ENCODE results near the gene KCNJ9.

The KCNJ9 gene

DNA sequence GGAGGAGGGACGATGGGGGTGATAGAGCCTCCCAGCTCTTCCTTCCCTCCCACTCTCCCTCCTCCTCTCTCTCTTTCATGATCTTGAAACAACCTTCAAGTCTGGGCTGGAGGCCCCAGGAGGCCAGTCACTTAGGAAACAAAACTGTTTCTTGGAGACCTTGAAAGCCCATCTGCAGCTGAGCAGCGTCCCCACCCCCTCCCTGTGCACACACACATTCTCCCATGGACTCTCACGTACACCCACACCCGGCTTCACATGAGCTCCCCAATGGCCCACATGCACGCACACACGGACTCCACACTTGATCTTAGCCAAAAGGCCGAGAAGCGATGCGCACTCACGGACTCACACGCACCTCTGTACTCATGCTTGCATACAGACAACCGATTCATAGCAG is 31.0 kb downstream of the KCNJ9 start:
- TF ChIP-seq, protein P1, sequence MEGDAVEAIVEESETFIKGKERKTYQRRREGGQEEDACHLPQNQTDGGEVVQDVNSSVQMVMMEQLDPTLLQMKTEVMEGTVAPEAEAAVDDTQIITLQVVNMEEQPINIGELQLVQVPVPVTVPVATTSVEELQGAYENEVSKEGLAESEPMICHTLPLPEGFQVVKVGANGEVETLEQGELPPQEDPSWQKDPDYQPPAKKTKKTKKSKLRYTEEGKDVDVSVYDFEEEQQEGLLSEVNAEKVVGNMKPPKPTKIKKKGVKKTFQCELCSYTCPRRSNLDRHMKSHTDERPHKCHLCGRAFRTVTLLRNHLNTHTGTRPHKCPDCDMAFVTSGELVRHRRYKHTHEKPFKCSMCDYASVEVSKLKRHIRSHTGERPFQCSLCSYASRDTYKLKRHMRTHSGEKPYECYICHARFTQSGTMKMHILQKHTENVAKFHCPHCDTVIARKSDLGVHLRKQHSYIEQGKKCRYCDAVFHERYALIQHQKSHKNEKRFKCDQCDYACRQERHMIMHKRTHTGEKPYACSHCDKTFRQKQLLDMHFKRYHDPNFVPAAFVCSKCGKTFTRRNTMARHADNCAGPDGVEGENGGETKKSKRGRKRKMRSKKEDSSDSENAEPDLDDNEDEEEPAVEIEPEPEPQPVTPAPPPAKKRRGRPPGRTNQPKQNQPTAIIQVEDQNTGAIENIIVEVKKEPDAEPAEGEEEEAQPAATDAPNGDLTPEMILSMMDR (IDR thresholded peaks at IDR 0.05; ENCODE audit: insufficient read depth, low read depth, low read length, missing control alignments), result no peak
- DNase-seq (ENCODE audit: low read depth), result no peak
- no peak overlapping the region for H3K4me3 ChIP-seq (ENCODE audit: low read length)

DNA sequence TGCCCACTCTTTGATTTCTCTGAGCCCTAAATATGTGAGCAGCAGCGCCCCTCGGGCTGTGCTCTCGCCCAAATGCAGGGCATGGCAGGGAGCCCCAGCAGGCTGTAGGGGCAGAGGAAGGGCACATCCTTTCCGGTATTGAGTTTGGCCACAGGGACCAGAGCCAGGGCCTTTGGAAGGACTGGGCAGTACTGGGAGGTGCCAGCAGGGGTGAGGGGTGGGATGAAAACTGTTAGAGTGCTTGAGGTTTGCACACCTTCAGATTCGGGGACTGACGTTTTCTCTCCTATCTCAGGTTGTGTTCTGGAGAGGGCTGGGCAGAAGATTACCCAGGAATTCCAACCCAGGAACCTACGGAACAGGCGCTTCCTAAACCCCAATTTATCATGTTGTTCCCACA is 32.1 kb downstream of the KCNJ9 start:
- TF ChIP-seq, protein P1 (IDR thresholded peaks at IDR 0.05; ENCODE audit: insufficient read depth, low read depth, low read length, missing control alignments), result no peak
- DNase-seq (ENCODE audit: low read depth), result no peak
- H3K4me3 ChIP-seq (ENCODE audit: low read length), result no peak overlapping the region

DNA sequence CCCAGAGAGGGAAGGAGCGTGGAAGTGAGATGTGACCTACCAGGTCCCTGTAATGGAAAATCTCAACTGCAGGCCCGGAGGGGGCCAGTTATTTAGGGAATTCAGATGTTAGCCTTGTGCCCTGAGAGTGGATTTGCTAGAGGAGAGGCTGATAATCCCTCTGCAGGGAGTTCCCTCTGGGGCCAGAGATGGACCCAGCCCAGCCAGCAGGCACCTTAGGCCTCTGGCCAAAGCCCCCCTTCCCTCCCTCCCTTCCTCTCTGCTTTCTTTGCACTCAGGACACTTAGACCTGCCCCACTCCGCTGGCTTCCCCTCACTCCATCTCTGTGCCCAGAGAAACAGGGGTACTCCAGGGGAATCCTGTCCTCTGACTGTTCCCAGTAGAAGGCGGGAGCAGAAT is 32.7 kb downstream of the KCNJ9 start:
- H3K4me3 ChIP-seq (ENCODE audit: low read length), result no peak overlapping the region
- no peak for DNase-seq (ENCODE audit: low read depth)
- TF ChIP-seq, protein P1 (IDR thresholded peaks at IDR 0.05; ENCODE audit: insufficient read depth, low read depth, low read length, missing control alignments), result no peak

DNA sequence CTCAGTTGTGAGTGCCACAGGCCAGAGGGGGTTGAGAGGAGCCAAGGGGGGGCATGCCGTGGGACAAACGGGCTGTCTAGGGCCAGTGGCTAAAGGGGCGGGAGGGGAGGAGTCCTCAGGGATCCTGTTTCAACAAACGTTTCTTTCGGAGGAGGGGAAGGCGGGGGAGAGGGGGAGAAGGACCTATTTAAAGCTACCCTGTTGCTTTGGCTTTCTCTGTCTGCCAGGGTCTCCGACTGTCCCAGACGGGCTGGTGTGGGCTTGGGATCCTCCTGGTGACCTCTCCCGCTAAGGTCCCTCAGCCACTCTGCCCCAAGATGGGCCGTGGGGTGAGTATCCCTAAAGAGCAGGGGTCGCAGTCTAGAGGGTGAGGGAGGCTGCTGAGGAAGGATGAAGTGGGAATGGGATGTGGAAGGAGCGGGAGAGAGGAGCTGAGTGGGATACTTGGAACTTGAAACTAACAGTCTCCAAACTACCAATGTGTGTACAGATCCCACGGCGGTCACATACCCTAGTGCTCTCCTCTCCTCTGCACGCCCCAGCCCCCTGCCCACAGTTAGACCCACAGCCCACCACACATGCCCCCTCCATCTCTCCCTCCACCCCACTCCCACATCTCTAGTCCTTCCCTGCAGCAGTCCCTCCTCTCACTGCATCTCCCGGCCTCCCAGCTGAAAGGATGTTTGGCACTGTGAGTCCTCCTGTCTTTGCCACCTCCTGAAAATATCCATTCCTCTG is 34.4 kb downstream of the KCNJ9 start, which contains the start of gene ATP1A2:
Gene ATP1A2 (plus strand): TSS at position 215 of the 738 bp plus-strand sequence. CDS start 103 bp downstream, at position 318.
- TF ChIP-seq, protein P1 (IDR thresholded peaks at IDR 0.05; ENCODE audit: insufficient read depth, low read depth, low read length, missing control alignments), result no peak
- no peak for DNase-seq (ENCODE audit: low read depth)
- no peak within 1 kb of the TSS for H3K4me3 ChIP-seq (ENCODE audit: low read length)

DNA sequence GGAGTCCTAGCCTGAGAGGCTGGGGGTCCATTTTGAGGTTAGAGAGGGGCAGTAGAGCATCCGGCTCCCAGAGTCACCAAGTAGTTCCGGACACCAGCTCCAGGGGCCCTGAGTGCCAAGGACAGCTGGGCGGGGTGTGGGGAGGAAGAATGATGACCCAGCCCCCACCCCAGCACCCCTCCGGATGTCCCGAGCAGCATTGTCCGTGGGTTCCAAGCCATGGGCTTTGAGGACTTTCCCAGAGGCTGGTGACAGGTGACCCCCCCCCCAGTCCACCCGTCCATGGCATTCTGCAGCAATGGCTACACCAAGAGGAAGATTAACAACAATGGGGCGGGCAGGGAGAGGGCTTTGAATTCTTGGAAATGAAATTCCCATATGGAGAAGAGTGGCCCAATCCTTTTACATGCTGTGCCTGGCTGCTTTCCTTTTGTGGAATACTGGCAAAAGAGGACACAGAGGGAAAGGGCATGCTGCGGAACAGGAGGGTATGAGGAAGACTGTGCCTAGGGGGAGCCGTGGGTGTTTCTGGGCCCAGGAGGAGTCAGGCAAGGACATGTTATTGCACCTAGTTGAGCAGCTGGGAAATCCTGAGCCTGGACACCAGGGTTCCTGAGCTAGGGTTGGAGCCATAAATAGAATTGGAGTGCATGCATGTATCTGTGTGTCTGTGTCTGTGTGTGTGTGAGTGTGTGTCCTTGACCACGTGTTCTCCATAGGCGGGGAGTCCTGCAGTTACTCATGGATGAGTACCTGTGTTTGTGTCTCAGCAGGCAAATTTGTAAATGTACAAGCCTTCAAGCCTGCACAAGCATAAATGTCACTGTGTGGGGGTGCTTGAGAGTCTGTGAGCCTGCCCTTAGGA is 35.2 kb downstream of the KCNJ9 start:
- TF ChIP-seq, protein P1 (IDR thresholded peaks at IDR 0.05; ENCODE audit: insufficient read depth, low read depth, low read length, missing control alignments), result no peak
- no peak overlapping the region for H3K4me3 ChIP-seq (ENCODE audit: low read length)
- DNase-seq (ENCODE audit: low read depth), result peak; percentile 100

DNA sequence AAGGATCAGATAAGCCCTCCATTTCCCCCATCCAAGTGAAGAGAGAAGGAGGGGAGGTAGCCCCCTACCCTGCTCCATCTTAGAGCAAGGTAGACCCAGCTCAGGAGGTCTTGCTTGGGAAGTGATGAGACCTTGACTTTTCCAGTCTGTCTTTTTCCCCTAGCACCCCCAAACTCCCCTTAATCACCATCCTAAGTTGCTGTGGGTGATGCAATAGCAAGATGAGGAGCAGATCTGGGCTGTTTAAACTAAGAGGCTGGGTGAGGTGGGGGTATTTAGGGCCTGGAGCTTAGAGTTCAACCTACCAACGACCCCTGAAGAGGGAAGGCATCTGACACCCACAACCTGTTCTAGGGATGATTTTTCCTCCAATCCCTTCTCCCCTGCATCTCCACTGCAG is 36.0 kb downstream of the KCNJ9 start:
- H3K4me3 ChIP-seq (ENCODE audit: low read length), result no peak overlapping the region
- no peak for DNase-seq (ENCODE audit: low read depth)
- TF ChIP-seq, protein P1 (IDR thresholded peaks at IDR 0.05; ENCODE audit: insufficient read depth, low read depth, low read length, missing control alignments), result no peak

Data from epithelial cell of esophagus (primary cell).